NCI-H226 (cell line): ENCODE data around the gene FADS2.

ENCODE experiments used
- DNase-seq: peaks from one replicate; pipeline ENCODE4 v3.0.0-alpha.2; 2015

The FADS2 gene

GRCh38 chr11:61827571-61828378 lies at the start of gene FADS2:
TSS of gene FADS2 (plus strand) at chr11:61828300. CDS start at chr11:61828391, 91 bp downstream.
- no peak for DNase-seq

- DNase-seq = no peak
These were observed 49.7 kb upstream of the FADS2 start for GRCh38 chr11:61778357-61778886.

- no peak for DNase-seq
These were observed 49.0 kb upstream of the FADS2 start for GRCh38 chr11:61778920-61779650.

GRCh38 chr11:61779666-61780525 lies 48.2 kb upstream of the FADS2 start:
- DNase-seq = no peak

- DNase-seq = no peak
These were observed 47.4 kb upstream of the FADS2 start for GRCh38 chr11:61780581-61781162.

GRCh38 chr11:61781585-61781984 lies 46.5 kb upstream of the FADS2 start:
- no peak for DNase-seq

GRCh38 chr11:61782299-61782698 lies 45.8 kb upstream of the FADS2 start:
- no peak for DNase-seq

- DNase-seq = no peak
These were observed 45.3 kb upstream of the FADS2 start for GRCh38 chr11:61782841-61783240.

GRCh38 chr11:61783717-61784505 lies 44.2 kb upstream of the FADS2 start:
- no peak for DNase-seq

- DNase-seq = no peak
These were observed 43.6 kb upstream of the FADS2 start for GRCh38 chr11:61784506-61784805.

- no peak for DNase-seq
These were observed 42.2 kb upstream of the FADS2 start for GRCh38 chr11:61785837-61786402.

GRCh38 chr11:61787928-61788491 lies 40.1 kb upstream of the FADS2 start:
- peak; percentile 66 for DNase-seq

- DNase-seq = peak; percentile 76
These were observed 36.3 kb upstream of the FADS2 start for GRCh38 chr11:61791737-61792309.

- DNase-seq = peak; percentile 93
These were observed 35.6 kb upstream of the FADS2 start, which contains the start of the genes FEN1 and TMEM258 for GRCh38 chr11:61792310-61793082. TSS of gene FEN1 (plus strand) at chr11:61792911. CDS start at chr11:61795362, 2,451 bp downstream. TSS of gene TMEM258 (minus strand) at chr11:61792599. CDS start at chr11:61792558, 41 bp downstream.

GRCh38 chr11:61793083-61793828 lies 34.8 kb upstream of the FADS2 start:
- no peak for DNase-seq

GRCh38 chr11:61793829-61794204 lies 34.3 kb upstream of the FADS2 start:
- no peak for DNase-seq

GRCh38 chr11:61794579-61794978 lies 33.5 kb upstream of the FADS2 start:
- no peak for DNase-seq

- no peak for DNase-seq
These were observed 32.6 kb upstream of the FADS2 start for GRCh38 chr11:61795459-61795858.
